Esophagus muscularis mucosa (tissue), 4 donors: ENCODE results near the gene FXYD7.

ENCODE experiments used
- CTCF ChIP-seq, 3 experiments: fragments of 200-600 bp in 2 of 3; fragments of 450-650 bp in 1 of 3; sonication (generic) in 2 of 3; IDR thresholded peaks; one replicate each; pipeline ENCODE4 v1.5.1; 2017 to 2019; ENCODE audit warnings: antibody characterized with exemption in 3 of 3, mild to moderate bottlenecking in 2 of 3, moderate library complexity in 1 of 3
- EP300 ChIP-seq: sonication (generic); formaldehyde crosslinking; IDR thresholded peaks from one replicate; pipeline ENCODE4 v1.6.1; 2017; ENCODE audit warnings: antibody characterized with exemption
- POLR2A ChIP-seq: fragments of 450-650 bp; IDR thresholded peaks from one replicate; pipeline ENCODE4 v1.6.1; 2017; ENCODE audit warnings: antibody characterized with exemption, moderate library complexity, mild to moderate bottlenecking, low read depth

GRCh38 chr19:35100588-35101533, 42.2 kb upstream of the FXYD7 start:
- TF ChIP-seq CTCF (IDR thresholded peaks at IDR 0.05) = no peak
- TF ChIP-seq POLR2A = no peak
- no peak for TF ChIP-seq EP300
